ENCODE data around the gene PAX8.

DNA sequence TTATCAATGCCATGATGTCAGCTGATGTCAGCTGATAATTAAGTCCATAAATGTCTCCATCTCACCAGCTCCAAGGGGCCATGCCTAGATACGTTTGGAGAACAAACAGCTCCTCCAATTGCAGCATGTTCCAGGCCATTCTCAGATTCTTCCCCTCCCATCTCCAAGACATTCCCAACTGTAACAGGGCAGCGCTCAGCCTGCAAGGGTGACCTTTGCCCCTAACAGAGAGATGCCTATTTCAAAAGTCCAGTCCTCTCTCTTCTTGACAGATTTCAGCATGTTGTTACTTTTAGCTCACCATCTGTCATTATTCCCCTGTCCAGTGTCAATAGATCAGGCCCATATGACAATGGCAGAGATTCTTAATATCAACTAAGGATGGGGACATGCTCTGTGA lies 95.0 kb downstream of the PAX8 start:
- TF ChIP-seq, protein P1, sequence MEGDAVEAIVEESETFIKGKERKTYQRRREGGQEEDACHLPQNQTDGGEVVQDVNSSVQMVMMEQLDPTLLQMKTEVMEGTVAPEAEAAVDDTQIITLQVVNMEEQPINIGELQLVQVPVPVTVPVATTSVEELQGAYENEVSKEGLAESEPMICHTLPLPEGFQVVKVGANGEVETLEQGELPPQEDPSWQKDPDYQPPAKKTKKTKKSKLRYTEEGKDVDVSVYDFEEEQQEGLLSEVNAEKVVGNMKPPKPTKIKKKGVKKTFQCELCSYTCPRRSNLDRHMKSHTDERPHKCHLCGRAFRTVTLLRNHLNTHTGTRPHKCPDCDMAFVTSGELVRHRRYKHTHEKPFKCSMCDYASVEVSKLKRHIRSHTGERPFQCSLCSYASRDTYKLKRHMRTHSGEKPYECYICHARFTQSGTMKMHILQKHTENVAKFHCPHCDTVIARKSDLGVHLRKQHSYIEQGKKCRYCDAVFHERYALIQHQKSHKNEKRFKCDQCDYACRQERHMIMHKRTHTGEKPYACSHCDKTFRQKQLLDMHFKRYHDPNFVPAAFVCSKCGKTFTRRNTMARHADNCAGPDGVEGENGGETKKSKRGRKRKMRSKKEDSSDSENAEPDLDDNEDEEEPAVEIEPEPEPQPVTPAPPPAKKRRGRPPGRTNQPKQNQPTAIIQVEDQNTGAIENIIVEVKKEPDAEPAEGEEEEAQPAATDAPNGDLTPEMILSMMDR (IDR thresholded peaks at IDR 0.05): no peak
- TF ChIP-seq POLR2AphosphoS5 (IDR thresholded peaks at IDR 0.05) (no peak), POLR2A (IDR thresholded peaks at IDR 0.05) (no peak), EP300 (IDR thresholded peaks at IDR 0.05) (no peak)

Data from suprapubic skin (tissue), 4 donors.